Smooth muscle cell of the brain vasculature (primary cell): ENCODE results near the gene NAT10.

ENCODE experiments used
- DNase-seq: peaks from one replicate; pipeline ENCODE4 v3.0.0-alpha.2; 2012; ENCODE audit warnings: low read depth, low spot score

Gene NAT10

DNA sequence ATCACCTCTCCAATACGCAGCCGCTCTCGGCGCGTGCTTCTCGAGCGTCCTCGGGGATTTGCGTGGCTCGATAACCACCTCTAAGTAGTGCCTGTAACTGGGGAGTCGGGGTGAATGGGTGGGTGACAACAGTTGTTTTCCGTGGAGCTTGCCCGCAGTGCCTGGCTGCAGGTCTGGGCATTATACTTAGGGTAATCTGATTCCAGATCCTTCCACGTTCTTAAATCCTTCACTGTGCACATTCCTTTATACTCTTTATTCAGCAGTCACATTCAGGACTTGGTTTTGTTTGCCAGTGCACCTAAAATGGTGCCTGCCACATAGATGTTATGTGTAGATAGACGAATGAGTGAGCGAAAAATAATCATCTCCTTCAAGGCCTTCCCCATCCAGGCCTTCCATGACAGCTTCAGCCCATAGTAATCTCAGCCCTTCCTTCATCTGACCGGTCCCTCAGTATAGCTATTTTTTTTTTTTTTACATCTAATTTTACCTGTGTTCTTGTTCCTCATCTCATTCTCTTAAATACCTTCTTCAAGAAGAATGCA lies 602 bp downstream of the NAT10 start:
- DNase-seq, result no peak

GRCh38 chr11:34111722-34112270 lies 6.4 kb downstream of the NAT10 start:
- DNase-seq, result no peak

GRCh38 chr11:34114014-34114413 lies 8.6 kb downstream of the NAT10 start:
- no peak for DNase-seq

GRCh38 chr11:34114471-34114870 lies 9.0 kb downstream of the NAT10 start:
- no peak for DNase-seq

GRCh38 chr11:34120651-34121050 lies 15.2 kb downstream of the NAT10 start:
- no peak for DNase-seq

GRCh38 chr11:34124885-34125668 lies 19.6 kb downstream of the NAT10 start:
- no peak for DNase-seq

DNA sequence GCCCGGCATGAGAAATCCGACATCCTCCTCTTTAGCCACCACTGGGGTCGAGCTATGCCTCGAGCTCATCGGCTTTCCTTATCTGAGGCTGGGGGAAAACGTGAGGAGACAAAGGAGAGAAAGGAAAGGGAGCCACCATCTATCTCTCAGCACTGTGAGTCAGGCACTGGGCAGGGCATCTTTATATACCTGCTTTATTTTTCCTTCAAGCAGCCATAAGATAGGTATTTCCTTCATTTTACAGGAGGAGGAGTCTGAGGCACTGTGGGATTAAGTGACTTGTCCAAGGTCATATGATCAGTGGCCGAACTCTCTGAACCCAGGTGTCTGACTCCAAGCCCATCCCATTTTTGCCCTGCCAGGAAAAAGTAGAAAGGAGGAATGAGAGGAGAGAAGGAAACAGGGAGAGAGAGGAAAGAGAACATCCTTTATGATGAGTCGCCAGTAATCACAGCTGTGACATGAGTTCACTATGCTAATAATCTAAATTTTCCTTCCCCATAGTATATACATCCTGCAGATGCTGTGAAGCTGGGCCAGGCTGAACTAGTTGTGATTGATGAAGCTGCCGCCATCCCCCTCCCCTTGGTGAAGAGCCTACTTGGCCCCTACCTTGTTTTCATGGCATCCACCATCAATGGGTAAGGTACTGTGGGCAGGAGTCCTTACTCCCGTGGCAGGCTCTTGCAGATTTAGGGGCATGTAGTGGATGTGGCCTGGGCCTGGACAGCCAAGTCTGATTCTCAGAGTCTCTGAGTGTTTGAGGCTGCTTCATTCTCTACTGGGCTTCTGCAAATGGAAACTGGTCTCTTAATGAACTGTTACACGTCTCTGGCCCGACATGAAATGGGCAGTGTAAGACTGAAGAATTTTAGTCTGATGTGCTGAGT lies 21.8 kb downstream of the NAT10 start:
- no peak for DNase-seq

- no peak for DNase-seq
Measured at GRCh38 chr11:34128824-34129223, 23.4 kb downstream of the NAT10 start.

DNA sequence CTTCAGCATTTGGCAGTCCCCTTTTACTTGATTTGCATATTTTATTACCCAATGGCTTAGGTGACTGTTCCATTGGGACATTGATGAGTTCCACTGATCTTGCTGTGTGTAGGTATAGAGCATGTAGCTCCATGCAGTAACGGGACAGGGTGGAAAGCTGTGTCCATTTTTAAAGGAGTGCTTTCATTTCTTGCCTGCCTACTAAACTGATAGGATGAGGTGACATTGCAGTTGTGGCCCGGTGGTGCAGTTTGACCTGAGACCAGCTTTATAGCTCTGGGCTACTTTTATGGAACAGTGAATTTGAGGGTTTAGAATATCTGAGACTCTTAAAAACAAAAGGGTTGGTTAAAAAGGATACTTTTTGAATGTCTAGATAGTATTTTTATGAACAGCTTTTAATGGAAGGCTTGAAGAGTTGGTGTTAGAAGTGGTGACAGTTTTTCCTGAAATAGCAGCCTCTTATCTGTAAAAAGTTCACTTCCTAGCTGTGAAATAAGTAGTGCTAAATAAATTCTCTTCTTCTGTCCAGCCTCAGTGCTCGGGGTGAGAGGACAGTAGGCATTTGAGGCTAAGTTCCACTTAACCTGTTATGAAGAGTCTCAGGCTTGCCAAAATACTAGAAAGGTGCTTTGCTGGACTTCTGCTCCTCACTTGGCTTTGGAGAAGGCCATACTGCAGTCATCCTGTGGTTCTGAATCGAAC lies 27.0 kb downstream of the NAT10 start:
- no peak for DNase-seq

GRCh38 chr11:34134765-34135164 lies 29.3 kb downstream of the NAT10 start:
- no peak for DNase-seq

- no peak for DNase-seq
Measured at GRCh38 chr11:34135439-34135838, 30.0 kb downstream of the NAT10 start.

- DNase-seq, result no peak
Measured at GRCh38 chr11:34136420-34136819, 31.0 kb downstream of the NAT10 start.

GRCh38 chr11:34139346-34139745 lies 33.9 kb downstream of the NAT10 start:
- DNase-seq, result no peak

GRCh38 chr11:34140149-34140548 lies 34.7 kb downstream of the NAT10 start:
- DNase-seq, result no peak

DNA sequence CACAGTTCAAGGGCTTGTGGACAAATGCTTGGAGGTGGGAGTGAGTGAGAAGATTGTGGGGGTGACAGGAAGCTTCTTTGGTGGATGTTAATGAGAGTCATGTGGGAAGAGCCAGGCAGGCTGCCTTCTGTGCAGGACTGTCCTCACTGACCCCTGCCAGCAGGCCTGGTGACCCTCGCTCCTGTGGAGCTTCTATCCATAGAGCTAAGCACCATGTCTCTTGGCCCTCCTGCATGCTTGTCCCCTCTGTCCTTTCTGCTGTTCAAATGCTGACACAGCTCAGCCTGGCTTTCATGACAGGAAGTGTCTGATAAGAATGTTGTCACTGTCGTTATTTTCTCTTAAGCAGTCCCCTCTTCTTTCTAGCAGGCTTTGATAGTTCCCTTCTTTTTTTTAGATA lies 37.6 kb downstream of the NAT10 start:
- no peak for DNase-seq

GRCh38 chr11:34145073-34145472 lies 39.6 kb downstream of the NAT10 start:
- DNase-seq, result no peak

DNA sequence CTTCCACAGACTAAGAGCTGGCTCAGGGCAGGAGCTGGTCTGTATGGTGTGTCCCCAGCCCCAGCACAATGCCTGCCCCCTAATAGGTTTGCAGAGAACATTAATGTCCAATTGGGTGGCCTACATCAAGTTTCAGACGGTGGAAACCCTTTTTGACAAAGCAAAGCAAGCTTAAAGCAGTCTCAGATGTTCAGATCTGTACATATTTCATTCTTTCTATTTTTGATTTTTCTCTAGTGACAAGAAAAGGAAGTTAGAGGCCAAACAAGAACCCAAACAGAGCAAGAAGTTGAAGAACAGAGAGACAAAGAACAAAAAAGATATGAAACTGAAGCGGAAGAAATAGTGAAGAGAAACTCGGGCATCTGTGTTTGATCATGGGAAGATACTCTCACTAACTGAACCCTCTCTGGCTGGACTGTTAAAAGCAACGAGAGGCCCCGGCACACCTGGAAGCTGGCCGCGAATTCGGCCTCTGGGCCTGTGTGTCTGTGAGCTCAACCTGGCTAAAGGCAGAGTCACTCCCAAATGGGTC lies 40.5 kb downstream of the NAT10 start:
- no peak for DNase-seq

DNA sequence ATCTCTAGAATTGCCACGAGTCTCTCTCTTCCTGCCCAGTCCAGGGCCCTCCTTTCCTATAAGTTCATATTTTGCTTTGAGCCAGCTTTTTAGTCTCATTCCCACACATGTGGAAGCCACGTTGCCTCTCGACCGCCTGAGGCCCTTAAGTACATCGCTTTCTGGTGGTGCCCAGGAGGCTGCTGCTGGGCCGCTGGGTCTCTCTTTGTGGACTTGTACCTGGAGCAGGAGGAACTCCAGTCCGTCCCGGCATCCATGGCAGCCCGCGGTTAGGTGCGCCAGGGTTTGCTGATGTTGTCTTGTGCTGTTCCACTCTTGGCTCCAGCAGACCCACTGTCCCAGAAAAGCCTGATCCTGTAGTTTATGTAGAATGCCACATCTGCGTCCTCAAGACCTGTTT lies 41.0 kb downstream of the NAT10 start:
- DNase-seq, result no peak

GRCh38 chr11:34146866-34147265 lies 41.4 kb downstream of the NAT10 start:
- DNase-seq, result no peak

DNA sequence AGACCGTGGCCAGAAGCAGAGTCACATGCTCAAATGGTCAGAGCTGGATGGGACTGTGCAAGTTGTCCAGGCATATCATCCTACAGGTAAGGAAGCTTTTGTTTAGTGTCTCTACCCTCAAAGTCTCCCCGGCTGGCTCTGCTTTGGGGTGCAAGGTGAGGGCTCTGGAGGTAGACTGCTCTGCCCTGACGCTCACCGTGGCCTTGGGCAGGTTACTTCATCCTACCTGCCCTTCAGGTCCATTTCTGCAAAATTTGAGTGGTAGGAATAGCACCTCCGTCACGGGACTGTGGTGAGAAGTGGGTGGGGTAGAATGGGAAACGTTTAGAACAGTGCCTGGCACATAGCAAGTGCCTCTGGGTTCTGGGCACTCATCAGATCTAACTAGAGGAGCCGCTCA lies 42.2 kb downstream of the NAT10 start:
- DNase-seq, result no peak

DNA sequence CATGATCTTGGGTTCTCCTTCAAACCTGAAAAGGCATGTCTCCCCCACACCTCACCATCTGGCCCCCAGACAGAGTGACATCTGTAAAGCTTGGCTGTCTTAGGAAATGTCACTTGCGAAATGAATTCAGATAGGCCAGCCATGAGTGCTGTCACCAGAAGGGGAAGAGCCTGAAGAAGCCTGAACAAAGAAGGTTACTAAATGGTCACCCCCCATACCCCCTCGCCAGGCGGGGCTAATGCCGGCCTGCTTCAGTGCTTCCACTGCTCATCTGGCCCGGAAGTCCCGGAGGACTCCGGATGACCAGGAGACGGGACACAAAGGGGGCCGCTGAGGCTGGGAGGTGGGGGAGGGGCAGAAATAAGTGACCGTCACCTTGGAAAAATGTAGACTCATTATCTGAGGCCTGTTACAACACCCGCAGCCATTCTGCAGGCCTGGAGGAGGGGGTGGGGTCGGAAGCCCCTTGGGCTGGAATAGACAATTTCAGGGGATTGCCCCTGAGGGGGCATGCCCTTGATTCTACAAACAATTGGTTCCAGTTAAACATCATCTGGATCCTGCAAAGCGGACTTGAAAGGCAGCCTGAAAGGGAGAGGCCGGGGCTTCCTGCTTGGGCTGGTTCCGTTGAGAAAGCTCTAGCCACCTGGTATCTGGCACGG lies 43.2 kb downstream of the NAT10 start:
- DNase-seq, result no peak
